ENCODE results near the gene UST.
"Not testable (repeated sequence)": the region's sequence is repeated elsewhere in the genome, so short reads cannot be mapped to it uniquely, and the experiment has no call there.

The UST gene

GRCh38 chr6:149094156-149094555, 347.3 kb downstream of the UST start:
- POLR2A ChIA-PET = no interaction called here
- no peak for DNase-seq (ENCODE audit: extremely low spot score)

GRCh38 chr6:149094934-149095351, 348.1 kb downstream of the UST start:
- ChIA-PET CTCF (no interaction called here), POLR2A (no interaction called here)
- DNase-seq (ENCODE audit: extremely low spot score) = no peak
- TF ChIP-seq FOXA1 (IDR thresholded peaks at IDR 0.05) (no peak), CTBP1 (IDR thresholded peaks at IDR 0.05; ENCODE audit: borderline replicate concordance) (no peak), PKNOX1 (IDR thresholded peaks at IDR 0.05) (no peak), ARNT (IDR thresholded peaks at IDR 0.05) (no peak), SP1 (IDR thresholded peaks at IDR 0.05) (no peak), FOXK2 (IDR thresholded peaks at IDR 0.05) (no peak), SUZ12 (IDR thresholded peaks at IDR 0.05) (no peak), BHLHE40 (IDR thresholded peaks at IDR 0.05; ENCODE audit: borderline replicate concordance) (no peak)

More at GRCh38 chr6:149094156-149094555, 347.3 kb downstream of the UST start:
- CTCF ChIA-PET = no interaction called here
- TF ChIP-seq ELF4 (IDR thresholded peaks at IDR 0.05) (no peak), HDGF (IDR thresholded peaks at IDR 0.05; ENCODE audit: borderline replicate concordance) (no peak), L3MBTL2 (conservative IDR thresholded peaks at IDR 0.05) (no peak), FOXK2 (IDR thresholded peaks at IDR 0.05) (no peak), SP1 (IDR thresholded peaks at IDR 0.05) (no peak), BHLHE40 (IDR thresholded peaks at IDR 0.05; ENCODE audit: borderline replicate concordance) (no peak), ZNF384 (IDR thresholded peaks at IDR 0.05) (no peak), FOXA1 (IDR thresholded peaks at IDR 0.05) (no peak), LEF1 (IDR thresholded peaks at IDR 0.05; ENCODE audit: borderline replicate concordance) (no peak), TARDBP (IDR thresholded peaks at IDR 0.05) (no peak), CTBP1 (IDR thresholded peaks at IDR 0.05; ENCODE audit: borderline replicate concordance) (no peak), PKNOX1 (IDR thresholded peaks at IDR 0.05) (no peak), SUZ12 (IDR thresholded peaks at IDR 0.05) (no peak), ARNT (IDR thresholded peaks at IDR 0.05) (no peak), NFRKB (IDR thresholded peaks at IDR 0.05) (no peak), FOXM1 (IDR thresholded peaks at IDR 0.05; ENCODE audit: borderline replicate concordance) (no peak)

- POLR2A ChIA-PET = no interaction called here
- no peak for DNase-seq (ENCODE audit: extremely low spot score)
- TF ChIP-seq FOXK2 (IDR thresholded peaks at IDR 0.05) = no peak
- TF ChIP-seq NFRKB (IDR thresholded peaks at IDR 0.05) = no peak
- TF ChIP-seq ELF4 (IDR thresholded peaks at IDR 0.05) = no peak
- TF ChIP-seq SP1 (IDR thresholded peaks at IDR 0.05) = no peak
- no peak for TF ChIP-seq SUZ12 (IDR thresholded peaks at IDR 0.05)
- TF ChIP-seq TARDBP (IDR thresholded peaks at IDR 0.05) = no peak
- TF ChIP-seq PKNOX1 (IDR thresholded peaks at IDR 0.05) = no peak
- no peak for TF ChIP-seq BHLHE40 (IDR thresholded peaks at IDR 0.05; ENCODE audit: borderline replicate concordance)
- TF ChIP-seq ZNF384 (IDR thresholded peaks at IDR 0.05) = no peak
- no peak for TF ChIP-seq FOXM1 (IDR thresholded peaks at IDR 0.05; ENCODE audit: borderline replicate concordance)
- CTCF ChIA-PET = no interaction called here
Measured at GRCh38 chr6:149095842-149096241, 349.0 kb downstream of the UST start.

GRCh38 chr6:149097794-149098193, 351.0 kb downstream of the UST start:
- TF ChIP-seq SUZ12 (IDR thresholded peaks at IDR 0.05) (no peak), PKNOX1 (IDR thresholded peaks at IDR 0.05) (no peak), BHLHE40 (IDR thresholded peaks at IDR 0.05; ENCODE audit: borderline replicate concordance) (no peak), NFRKB (IDR thresholded peaks at IDR 0.05) (no peak), SP1 (IDR thresholded peaks at IDR 0.05) (no peak), CTBP1 (IDR thresholded peaks at IDR 0.05; ENCODE audit: borderline replicate concordance) (no peak)
- DNase-seq (ENCODE audit: extremely low spot score) = no peak
- POLR2A ChIA-PET = no interaction called here
- CTCF ChIA-PET = no interaction called here

GRCh38 chr6:149098700-149099276, 352.0 kb downstream of the UST start:
- POLR2A ChIA-PET = no interaction called here
- no peak for TF ChIP-seq SUZ12 (IDR thresholded peaks at IDR 0.05)
- no peak for TF ChIP-seq ELF4 (IDR thresholded peaks at IDR 0.05)
- no peak for DNase-seq (ENCODE audit: extremely low spot score)
- CTCF ChIA-PET = no interaction called here

- DNase-seq (ENCODE audit: extremely low spot score) = no peak
- CTCF ChIA-PET = no interaction called here
- POLR2A ChIA-PET = no interaction called here
Measured at GRCh38 chr6:149102324-149102723, 355.5 kb downstream of the UST start.

GRCh38 chr6:149103950-149104349, 357.1 kb downstream of the UST start:
- CTCF ChIA-PET; DNase-seq (ENCODE audit: extremely low spot score); POLR2A ChIA-PET: not testable (repeated sequence)

More at GRCh38 chr6:149102324-149102723, 355.5 kb downstream of the UST start:
- TF ChIP-seq L3MBTL2 (conservative IDR thresholded peaks at IDR 0.05) (no peak), FOXA1 (IDR thresholded peaks at IDR 0.05) (no peak), FOXK2 (IDR thresholded peaks at IDR 0.05) (no peak), SP1 (IDR thresholded peaks at IDR 0.05) (no peak), CTBP1 (IDR thresholded peaks at IDR 0.05; ENCODE audit: borderline replicate concordance) (no peak), ARNT (IDR thresholded peaks at IDR 0.05) (no peak), ELF4 (IDR thresholded peaks at IDR 0.05) (no peak), BHLHE40 (IDR thresholded peaks at IDR 0.05; ENCODE audit: borderline replicate concordance) (no peak), PKNOX1 (IDR thresholded peaks at IDR 0.05) (no peak)
